ENCODE results near the gene DOCK4.

DNA sequence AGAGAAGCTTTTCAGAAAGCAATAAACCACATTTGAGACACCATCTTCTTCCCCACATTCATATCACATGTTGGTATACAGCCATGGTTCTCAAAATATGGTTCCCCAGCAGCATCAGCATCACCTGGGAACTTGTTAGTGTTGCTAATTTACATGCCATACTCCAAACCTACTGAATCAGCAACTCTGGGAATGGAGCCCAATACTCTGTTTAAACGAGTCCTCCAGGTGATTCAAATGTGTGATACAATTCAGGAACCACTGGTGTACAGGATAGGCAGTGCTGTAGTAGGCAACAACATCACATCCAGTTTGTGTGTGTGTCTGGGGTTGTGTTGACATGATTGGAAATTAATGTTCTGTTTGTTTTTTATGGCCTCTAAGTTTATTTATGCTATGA lies 48.0 kb upstream of the DOCK4 start:
- TF ChIP-seq, protein P1, sequence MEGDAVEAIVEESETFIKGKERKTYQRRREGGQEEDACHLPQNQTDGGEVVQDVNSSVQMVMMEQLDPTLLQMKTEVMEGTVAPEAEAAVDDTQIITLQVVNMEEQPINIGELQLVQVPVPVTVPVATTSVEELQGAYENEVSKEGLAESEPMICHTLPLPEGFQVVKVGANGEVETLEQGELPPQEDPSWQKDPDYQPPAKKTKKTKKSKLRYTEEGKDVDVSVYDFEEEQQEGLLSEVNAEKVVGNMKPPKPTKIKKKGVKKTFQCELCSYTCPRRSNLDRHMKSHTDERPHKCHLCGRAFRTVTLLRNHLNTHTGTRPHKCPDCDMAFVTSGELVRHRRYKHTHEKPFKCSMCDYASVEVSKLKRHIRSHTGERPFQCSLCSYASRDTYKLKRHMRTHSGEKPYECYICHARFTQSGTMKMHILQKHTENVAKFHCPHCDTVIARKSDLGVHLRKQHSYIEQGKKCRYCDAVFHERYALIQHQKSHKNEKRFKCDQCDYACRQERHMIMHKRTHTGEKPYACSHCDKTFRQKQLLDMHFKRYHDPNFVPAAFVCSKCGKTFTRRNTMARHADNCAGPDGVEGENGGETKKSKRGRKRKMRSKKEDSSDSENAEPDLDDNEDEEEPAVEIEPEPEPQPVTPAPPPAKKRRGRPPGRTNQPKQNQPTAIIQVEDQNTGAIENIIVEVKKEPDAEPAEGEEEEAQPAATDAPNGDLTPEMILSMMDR (IDR thresholded peaks at IDR 0.05 in 2 of 3, conservative IDR thresholded peaks at IDR 0.05 in 1 of 3; ENCODE audit: control insufficient read depth in 2 of 3, extremely low read depth in 1 of 3, insufficient read depth in 1 of 3, low read depth in 3 of 3, low read length in 3 of 3), result no peak
- TF ChIP-seq ZNF24 (IDR thresholded peaks at IDR 0.05), result no peak
